Measurements from ENCODE around the gene TSHZ2.

DNA sequence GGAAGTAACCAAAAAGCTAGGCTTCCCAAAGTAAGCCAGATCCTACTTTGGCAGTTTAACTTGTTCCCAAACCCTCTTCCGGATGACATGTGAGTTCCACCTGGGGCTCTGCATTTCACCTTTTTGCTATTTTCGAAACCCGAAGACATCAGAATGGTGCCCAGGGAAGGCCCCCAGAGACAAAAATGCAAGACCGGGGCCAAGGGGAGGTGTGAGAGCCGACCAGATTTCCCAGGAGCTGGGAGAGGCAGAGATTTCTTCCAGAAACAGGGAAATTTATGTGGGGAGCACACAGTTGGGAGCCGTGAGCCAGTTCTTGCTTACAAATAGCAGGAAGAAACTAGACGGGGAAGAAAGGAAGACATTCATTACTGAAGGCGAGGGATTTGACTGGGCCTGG, 411.8 kb downstream of the TSHZ2 start:
- TF ChIP-seq GATA3 (IDR thresholded peaks at IDR 0.05; ENCODE audit: low read depth, low read length) (no peak), GATA2 (IDR thresholded peaks at IDR 0.05; ENCODE audit: low read depth, low read length) (no peak)
